Hepatocyte (in vitro differentiated cells): ENCODE data around the gene EGLN2. TPM values are rescaled to one million over a fixed set of nuclear protein-coding genes. Genes with fewer than 3 reads are reported as not detected.
"Not testable (repeated sequence)": the region's sequence is repeated elsewhere in the genome, so short reads cannot be mapped to it uniquely, and the experiment has no call there.

ENCODE experiments used
- DNase-seq: peaks from one replicate; pipeline ENCODE4 v3.0.0-alpha.2; 2016; ENCODE audit warnings: low spot score
- H2AFZ ChIP-seq: fragments of 200-600 bp; sonication (generic); 2 replicates; pipeline ENCODE4 v1.6.0; 2016; ENCODE audit warnings: antibody characterized with exemption, mild to moderate bottlenecking
- H3K27ac ChIP-seq: fragments of 200-600 bp; sonication (generic); 2 replicates; pipeline ENCODE4 v1.5.1; 2016; ENCODE audit warnings: mild to moderate bottlenecking
- H3K27me3 ChIP-seq: fragments of 200-600 bp; sonication (generic); 2 replicates; pipeline ENCODE4 v1.6.1; 2016
- H3K36me3 ChIP-seq: fragments of 200-600 bp; sonication (generic); replicated peaks from 2 replicates; pipeline ENCODE4 v1.5.1; 2016; ENCODE audit warnings: low read depth; ENCODE audit not compliant: insufficient read depth
- H3K4me1 ChIP-seq: fragments of 200-600 bp; sonication (generic); 2 replicates; pipeline ENCODE4 v1.5.1; 2016; ENCODE audit warnings: mild to moderate bottlenecking, moderate library complexity; ENCODE audit not compliant: insufficient read depth
- H3K4me2 ChIP-seq: fragments of 200-600 bp; sonication (generic); 2 replicates; pipeline ENCODE4 v1.6.0; 2016
- H3K4me3 ChIP-seq: fragments of 200-600 bp; sonication (generic); 2 replicates; pipeline ENCODE4 v1.5.1; 2016; ENCODE audit warnings: mild to moderate bottlenecking
- H3K79me2 ChIP-seq: fragments of 200-600 bp; sonication (generic); 2 replicates; pipeline ENCODE4 v1.6.0; 2017; ENCODE audit warnings: mild to moderate bottlenecking
- H3K9me2 ChIP-seq: fragments of 200-600 bp; sonication (generic); replicated peaks from 2 replicates; pipeline ENCODE4 v1.6.0; 2017; ENCODE audit warnings: mild to moderate bottlenecking; ENCODE audit not compliant: insufficient read depth
- H3K9me3 ChIP-seq: fragments of 200-600 bp; sonication (generic); 2 replicates; pipeline ENCODE4 v1.5.1; 2016; ENCODE audit warnings: low read depth, mild to moderate bottlenecking
- H4K20me1 ChIP-seq: fragments of 200-600 bp; sonication (generic); 2 replicates; pipeline ENCODE4 v1.6.0; 2016; ENCODE audit warnings: mild to moderate bottlenecking; ENCODE audit not compliant: insufficient read depth, poor library complexity, severe bottlenecking
- CTCF ChIP-seq: fragments of 200-600 bp; sonication (generic); IDR thresholded peaks from 2 replicates; pipeline ENCODE4 v1.5.1; 2016; ENCODE audit warnings: antibody characterized with exemption, mild to moderate bottlenecking; ENCODE audit not compliant: poor library complexity
- EZH2 ChIP-seq: fragments of 200-600 bp; sonication (generic); IDR thresholded peaks from 2 replicates; pipeline ENCODE4 v1.6.1; 2016; ENCODE audit warnings: antibody characterized with exemption, mild to moderate bottlenecking, borderline replicate concordance
- EZH2phosphoT487 ChIP-seq: fragments of 200-600 bp; sonication (generic); IDR thresholded peaks from one replicate; pipeline ENCODE4 v1.6.1; 2018; ENCODE audit warnings: antibody characterized with exemption, mild to moderate bottlenecking, low read depth, moderate library complexity; ENCODE audit not compliant: unreplicated experiment, severe bottlenecking
- WGBS: methylation state at CpG from one replicate; pipeline ENCODE4 v1.1.6; 2016; ENCODE audit warnings: low lambda C conversion rate; ENCODE audit errors: missing lambda C conversion rate; 5-methylcytosine and 5-hydroxymethylcytosine counted together
- polyA plus RNA-seq: library from polyadenylated mRNA; unstranded; fragments of >200 nt; fragmentation: Nextera tagmentation; extraction: Ambion mirVana; gene quantifications from 2 replicates; pipeline ENCODE4 v1.2.1, GENCODE V29; 2016
- total RNA-seq: library from RNA; depleted of rRNA; stranded (reverse); fragments of >200 nt; gene quantifications from 2 replicates; pipeline ENCODE4 v1.2.3, GENCODE V29; 2014

The EGLN2 gene
- total and polyA plus RNA-seq, 2 experiments from 2014 or later, result 88.4 to 121 TPM

DNA sequence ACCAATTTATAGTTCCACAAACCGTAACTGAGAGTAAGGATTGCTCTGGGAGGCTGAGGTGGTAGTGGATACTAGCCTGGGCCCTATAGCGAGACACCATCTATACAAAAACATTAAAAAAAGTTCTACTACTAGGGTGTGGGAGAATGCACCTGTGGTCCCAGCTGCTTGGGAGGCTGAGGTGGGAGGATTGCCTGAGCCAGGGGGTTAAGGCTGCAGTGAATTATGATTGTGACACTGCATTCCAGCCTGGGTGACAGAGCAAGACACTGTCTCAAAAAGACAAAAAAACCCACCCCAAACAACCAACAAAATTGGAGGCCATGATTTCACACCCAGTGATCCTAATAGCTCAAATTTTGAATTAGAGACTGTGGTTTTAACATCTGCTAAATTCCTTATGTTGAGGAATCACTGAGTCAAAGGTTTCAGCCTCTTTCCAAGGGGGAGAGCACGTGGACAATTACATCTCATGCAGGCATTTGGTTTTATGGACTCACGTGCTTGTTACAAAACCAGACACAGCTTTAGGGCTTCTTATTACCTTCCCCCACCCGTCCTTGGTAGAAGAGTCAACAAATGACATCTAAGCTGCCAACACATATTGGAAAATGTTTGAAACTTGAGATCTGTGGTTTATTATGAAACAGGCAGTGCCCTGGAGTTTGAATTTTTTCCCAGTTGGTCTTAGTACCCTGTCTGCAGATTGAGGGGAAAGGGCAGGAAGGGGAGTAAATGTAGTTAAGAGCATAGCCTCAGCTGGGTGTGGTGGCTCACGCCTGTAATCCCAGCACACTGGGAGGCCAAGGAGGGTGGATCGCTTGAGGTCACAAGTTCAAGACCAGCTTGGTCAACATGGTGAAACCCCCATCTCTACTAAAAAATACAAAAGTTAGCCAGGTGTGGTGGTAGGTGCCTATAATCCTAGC is 32.8 kb downstream of the EGLN2 start:
- Histone ChIP-seq H3K4me3 (no peak overlapping the region), H3K9me2 (no peaks in the 10 kb centered on the region), H3K9me3 (no peaks in the 10 kb centered on the region), H4K20me1 (no peaks in the 10 kb centered on the region), H3K79me2 (no peaks in the 10 kb centered on the region), H3K27me3 (no peaks in the 10 kb centered on the region), H3K4me1 (peaks cover 19% of the 10 kb centered on the region), H2AFZ (no peak overlapping the region), H3K36me3 (no peaks in the 10 kb centered on the region), H3K4me2 (no peak overlapping the region), H3K27ac (peak overlapping the region; percentile 92)
- DNase-seq, result peak; percentile 92
- TF ChIP-seq EZH2phosphoT487 (no peak), EZH2 (no peak), CTCF (no peak)
- WGBS, result 47% methylated on average over 7 of the region's 7 CpGs

GRCh38 chr19:40832431-40832790 is 33.4 kb downstream of the EGLN2 start:
- not testable (repeated sequence) for H3K36me3 ChIP-seq, H3K79me2 ChIP-seq, H3K9me3 ChIP-seq, H3K27me3 ChIP-seq, H3K9me2 ChIP-seq, H4K20me1 ChIP-seq, H2AFZ ChIP-seq, H3K4me3 ChIP-seq, H3K4me2 ChIP-seq, DNase-seq
- 72% methylated on average over 4 of the region's 4 CpGs for WGBS
- Histone ChIP-seq H3K4me1 (peaks cover 19% of the 10 kb centered on the region), H3K27ac (peak overlapping the region; percentile 91)

DNA sequence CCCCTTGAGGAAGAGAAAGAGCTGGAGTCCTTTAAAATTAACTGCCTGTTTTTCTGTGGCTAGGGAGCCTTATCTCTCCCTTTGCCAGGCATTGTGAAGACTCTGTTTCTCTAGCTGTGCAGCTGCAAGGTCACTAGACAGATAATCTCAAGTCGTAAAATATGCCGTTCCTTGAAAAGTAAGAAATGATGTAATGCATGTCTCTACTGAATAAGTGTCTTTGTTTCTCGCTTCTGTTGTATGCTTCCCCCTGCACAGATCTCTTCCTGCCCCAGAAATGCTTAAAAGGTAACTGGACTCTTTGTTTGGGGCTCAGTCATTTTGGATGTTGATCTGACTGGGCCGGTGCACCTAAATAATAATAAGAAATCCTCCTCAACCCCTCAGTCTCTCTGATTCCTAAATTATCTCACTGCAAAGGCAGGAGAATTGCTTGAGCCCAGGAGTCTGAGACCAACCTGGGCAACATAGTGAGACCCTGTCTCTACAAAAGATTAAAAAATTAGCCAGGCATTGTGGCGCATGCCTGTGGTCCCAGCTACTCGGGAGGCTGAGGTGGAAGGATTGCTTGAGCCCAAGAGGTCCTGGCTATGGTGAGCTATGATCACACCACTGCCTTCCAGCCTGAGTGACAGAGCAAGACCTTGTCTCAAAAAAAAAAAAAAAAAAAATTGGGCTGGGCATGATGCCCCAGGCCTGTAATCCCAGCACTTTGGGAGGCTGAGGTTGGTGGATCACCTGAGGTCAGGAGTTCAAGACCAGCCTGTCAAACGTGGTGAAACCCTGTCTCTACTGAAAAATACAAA is 34.9 kb downstream of the EGLN2 start:
- WGBS, result 50% methylated on average over 7 of the region's 7 CpGs
- H3K4me3 ChIP-seq, result not testable (repeated sequence)

DNA sequence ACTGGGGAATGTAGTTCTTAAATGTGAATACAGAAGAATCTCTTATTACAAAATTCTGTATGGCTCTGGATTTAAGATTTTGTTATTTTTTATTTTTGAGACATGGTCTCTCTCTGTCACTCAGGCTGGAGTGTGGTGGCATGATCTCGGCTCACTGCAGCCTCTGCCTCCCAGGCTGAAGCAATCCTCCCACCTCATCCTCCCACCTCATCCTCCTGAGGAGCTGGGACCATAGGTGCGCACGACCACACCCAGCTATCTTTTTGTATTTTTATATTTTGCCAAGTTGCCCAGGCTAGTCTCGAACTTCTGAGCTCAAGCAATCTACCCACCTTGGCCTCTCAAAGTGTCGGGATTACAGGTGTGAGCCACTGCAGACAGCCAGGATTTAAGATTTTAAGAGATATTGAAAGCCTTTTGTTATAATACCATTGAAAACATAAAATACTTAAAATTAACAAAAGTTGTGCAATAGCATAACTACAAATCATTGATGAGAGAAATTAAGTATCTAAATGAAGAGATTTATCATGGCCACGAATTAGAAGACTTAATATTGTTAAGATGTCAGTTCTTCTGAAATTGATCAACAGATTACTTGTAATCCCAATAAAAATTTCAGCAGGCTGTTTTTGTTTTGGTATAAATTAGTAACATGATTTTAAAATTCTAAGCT is 37.9 kb downstream of the EGLN2 start:
- no peak overlapping the region for H3K4me3 ChIP-seq
- 89% methylated on average over 6 of the region's 6 CpGs for WGBS
- H2AFZ ChIP-seq, result no peak overlapping the region
- no peak overlapping the region for H3K4me2 ChIP-seq
- no peaks in the 10 kb centered on the region for H4K20me1 ChIP-seq
- TF ChIP-seq CTCF (no peak), EZH2 (no peak)
- H3K36me3 ChIP-seq, result no peaks in the 10 kb centered on the region
- H3K79me2 ChIP-seq, result no peaks in the 10 kb centered on the region
- H3K9me3 ChIP-seq, result no peaks in the 10 kb centered on the region
- peaks cover 12% of the 10 kb centered on the region for H3K4me1 ChIP-seq
- H3K27me3 ChIP-seq, result no peaks in the 10 kb centered on the region
- no peak overlapping the region for H3K27ac ChIP-seq
- DNase-seq, result no peak
- H3K9me2 ChIP-seq, result no peaks in the 10 kb centered on the region

More for the DNA sequence above, 34.9 kb downstream of the EGLN2 start:
- H2AFZ ChIP-seq, H4K20me1 ChIP-seq, H3K9me2 ChIP-seq, H3K79me2 ChIP-seq, DNase-seq, H3K36me3 ChIP-seq, H3K27me3 ChIP-seq, H3K9me3 ChIP-seq: not testable (repeated sequence)
- Histone ChIP-seq H3K4me1 (peaks cover 19% of the 10 kb centered on the region), H3K4me2 (peak overlapping the region; percentile 33), H3K27ac (peak overlapping the region; percentile 97)

DNA sequence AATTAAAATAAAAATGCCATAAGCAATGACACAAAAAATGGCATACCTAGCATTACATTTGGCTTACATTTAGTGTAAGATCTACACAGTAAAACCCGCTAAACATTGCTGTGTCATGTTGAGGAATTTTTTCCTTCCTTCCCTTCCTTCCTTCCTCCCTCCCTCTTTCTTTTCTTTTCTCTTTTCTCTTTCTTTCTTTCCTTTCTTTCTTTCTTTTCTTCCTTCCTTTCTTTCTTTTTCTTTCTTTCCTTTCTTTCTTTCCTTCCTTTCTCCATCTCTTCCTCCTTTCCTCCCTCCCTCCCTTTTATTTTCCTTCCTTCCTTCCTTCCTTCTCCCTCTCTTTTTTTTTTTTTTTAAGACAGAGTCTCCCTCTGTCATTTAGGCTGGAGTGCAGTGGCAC is 39.5 kb downstream of the EGLN2 start:
- not testable (repeated sequence) for H3K27ac ChIP-seq, H3K4me1 ChIP-seq, H3K4me3 ChIP-seq, H2AFZ ChIP-seq, H4K20me1 ChIP-seq, DNase-seq, H3K27me3 ChIP-seq, H3K4me2 ChIP-seq, H3K9me2 ChIP-seq, H3K36me3 ChIP-seq, H3K79me2 ChIP-seq, H3K9me3 ChIP-seq
- WGBS, result 75% methylated on average over 1 of the region's 1 CpG

- H3K4me2 ChIP-seq, DNase-seq, H2AFZ ChIP-seq, H3K36me3 ChIP-seq, H3K79me2 ChIP-seq, H3K4me1 ChIP-seq, H3K4me3 ChIP-seq, H3K27ac ChIP-seq, H3K9me2 ChIP-seq, H4K20me1 ChIP-seq, H3K27me3 ChIP-seq, H3K9me3 ChIP-seq: not testable (repeated sequence)
- 92% methylated on average over 3 of the region's 3 CpGs for WGBS
Observed at GRCh38 chr19:40842012-40842411, 43.0 kb downstream of the EGLN2 start.
